ENCODE measurements around the gene SLC25A23. TPM values are rescaled to one million over a fixed set of nuclear protein-coding genes. Genes with fewer than 3 reads are reported as not detected.

The SLC25A23 gene
- total and polyA plus RNA-seq, 12 donors, result 53.4 to 126 (median 94.6) TPM

DNA sequence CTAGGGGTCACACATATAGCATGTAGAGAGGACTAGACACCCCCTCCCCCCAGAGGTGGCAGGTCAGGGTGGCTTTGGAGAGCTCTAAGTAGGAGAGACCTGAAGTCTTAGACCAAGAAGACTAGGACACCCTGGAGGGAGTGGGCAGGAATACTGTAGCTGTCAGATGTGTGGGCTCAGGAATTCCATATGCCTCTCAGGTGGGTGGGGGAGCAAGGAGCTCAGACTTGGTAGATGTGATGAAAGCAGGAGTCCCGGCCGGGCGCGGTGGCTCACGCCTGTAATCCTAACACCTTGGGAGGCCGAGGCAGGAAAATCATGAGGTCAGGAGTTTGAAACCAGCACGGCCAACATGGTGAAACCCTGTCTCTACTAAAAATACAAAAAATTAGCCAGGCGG, 6.1 kb upstream of the SLC25A23 start:
- no peak for ATAC-seq
- TF ChIP-seq, protein P1, sequence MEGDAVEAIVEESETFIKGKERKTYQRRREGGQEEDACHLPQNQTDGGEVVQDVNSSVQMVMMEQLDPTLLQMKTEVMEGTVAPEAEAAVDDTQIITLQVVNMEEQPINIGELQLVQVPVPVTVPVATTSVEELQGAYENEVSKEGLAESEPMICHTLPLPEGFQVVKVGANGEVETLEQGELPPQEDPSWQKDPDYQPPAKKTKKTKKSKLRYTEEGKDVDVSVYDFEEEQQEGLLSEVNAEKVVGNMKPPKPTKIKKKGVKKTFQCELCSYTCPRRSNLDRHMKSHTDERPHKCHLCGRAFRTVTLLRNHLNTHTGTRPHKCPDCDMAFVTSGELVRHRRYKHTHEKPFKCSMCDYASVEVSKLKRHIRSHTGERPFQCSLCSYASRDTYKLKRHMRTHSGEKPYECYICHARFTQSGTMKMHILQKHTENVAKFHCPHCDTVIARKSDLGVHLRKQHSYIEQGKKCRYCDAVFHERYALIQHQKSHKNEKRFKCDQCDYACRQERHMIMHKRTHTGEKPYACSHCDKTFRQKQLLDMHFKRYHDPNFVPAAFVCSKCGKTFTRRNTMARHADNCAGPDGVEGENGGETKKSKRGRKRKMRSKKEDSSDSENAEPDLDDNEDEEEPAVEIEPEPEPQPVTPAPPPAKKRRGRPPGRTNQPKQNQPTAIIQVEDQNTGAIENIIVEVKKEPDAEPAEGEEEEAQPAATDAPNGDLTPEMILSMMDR (IDR thresholded peaks at IDR 0.05), result no peak
- Histone ChIP-seq H3K27me3 (peaks cover 7 to 54% (median 38%) of the 10 kb centered on the region in 7 donors), H3K4me3 (no peak overlapping the region), H3K4me1 (peaks cover 0 to 8% (median 2%) of the 10 kb centered on the region in 9 donors), H3K36me3 (peaks cover 0 to 5% (median 0%) of the 10 kb centered on the region in 9 donors), H3K9me3 (no peaks in the 10 kb centered on the region), H3K27ac (no peak overlapping the region)
- WGBS, 2 donors, result 85 to 90% methylated on average over 8 of the region's 8 CpGs
- DNase-seq, result no peak
- intact Hi-C loops (cut with DNase I), result no loop called here

DNA sequence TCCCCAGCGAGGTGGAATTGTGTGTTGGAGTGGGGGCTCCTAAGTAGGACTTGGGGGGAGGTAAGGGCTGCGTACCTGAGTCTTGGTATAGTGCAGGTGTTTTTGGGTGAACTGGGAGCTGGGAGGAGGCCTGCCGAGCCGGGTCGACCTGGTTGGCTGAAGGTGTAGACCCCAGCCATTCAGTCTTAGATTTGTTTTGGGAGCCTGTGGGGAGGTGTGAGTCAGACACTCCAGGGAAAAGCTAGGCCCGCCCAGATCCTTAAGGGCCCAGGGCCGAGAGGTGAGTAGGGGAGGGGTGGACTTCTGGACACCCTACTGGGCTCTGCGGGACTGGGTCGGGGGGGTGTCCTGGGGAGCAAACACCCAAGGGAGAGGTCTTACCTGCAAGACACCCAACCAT, 5.4 kb upstream of the SLC25A23 start:
- Histone ChIP-seq H3K4me1 (peaks cover 0 to 15% (median 4%) of the 10 kb centered on the region in 9 donors), H3K36me3 (peaks cover 0 to 5% (median 0%) of the 10 kb centered on the region in 9 donors), H3K27ac (no peak overlapping the region), H3K4me3 (no peak overlapping the region), H3K27me3 (peaks cover 7 to 54% (median 38%) of the 10 kb centered on the region in 7 donors), H3K9me3 (no peaks in the 10 kb centered on the region)
- no peak for ATAC-seq
- WGBS, 2 donors, result 40 to 52% methylated on average over 9 of the region's 9 CpGs
- TF ChIP-seq, protein P1 (IDR thresholded peaks at IDR 0.05), result no peak
- intact Hi-C loops (cut with DNase I), result no loop called here
- no peak for DNase-seq

DNA sequence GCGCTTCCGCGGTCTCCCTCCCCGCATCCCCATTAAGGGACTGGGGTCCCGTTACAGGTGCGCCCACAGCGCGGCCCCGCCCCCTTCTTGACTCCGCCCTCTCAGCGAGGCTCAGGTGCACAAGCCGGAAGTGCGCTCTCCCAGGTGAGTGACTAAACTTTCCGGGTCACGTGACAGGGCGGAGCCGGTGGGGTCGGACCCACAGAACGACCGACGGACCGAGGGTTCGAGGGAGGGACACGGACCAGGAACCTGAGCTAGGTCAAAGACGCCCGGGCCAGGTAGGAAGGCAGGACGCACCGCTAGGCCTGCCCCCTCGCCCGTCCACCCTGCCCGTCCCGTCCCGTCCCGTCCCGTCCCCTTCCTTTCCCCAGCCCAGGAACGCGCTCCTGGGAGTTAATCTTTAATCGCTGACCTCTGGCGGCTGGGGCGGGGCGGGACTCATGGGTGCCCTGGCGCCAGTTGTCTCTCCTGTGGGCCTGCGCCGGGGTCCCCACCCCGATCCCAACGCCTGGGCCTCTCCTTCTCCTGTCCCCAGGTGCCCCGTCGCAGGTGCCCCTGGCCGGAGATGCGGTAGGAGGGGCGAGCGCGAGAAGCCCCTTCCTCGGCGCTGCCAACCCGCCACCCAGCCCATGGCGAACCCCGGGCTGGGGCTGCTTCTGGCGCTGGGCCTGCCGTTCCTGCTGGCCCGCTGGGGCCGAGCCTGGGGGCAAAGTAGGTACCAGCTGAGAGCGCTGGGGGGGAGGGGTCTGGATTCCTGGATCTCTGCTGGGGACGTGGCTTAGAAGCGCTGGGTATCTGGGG, 4.7 kb upstream of the SLC25A23 start, which contains the start of gene CRB3:
TSS of gene CRB3 (plus strand) at position 202 of the 804 bp plus-strand sequence. CDS start at position 633, 431 bp downstream.
- H3K4me3 ChIP-seq, result peak within 1 kb of the TSS in 1 of 10 donors; percentile 10
- H3K4me1 ChIP-seq, result peaks cover 0 to 20% (median 5%) of the 10 kb centered on the region in 9 donors

More for the DNA sequence above, 4.7 kb upstream of the SLC25A23 start, which contains the start of gene CRB3:
- WGBS, 2 donors, result 3 to 4% methylated on average over 56 to 65 of the region's 65 CpGs
- Histone ChIP-seq H3K9me3 (no peaks in the 10 kb centered on the region), H3K36me3 (peaks cover 0 to 5% (median 0%) of the 10 kb centered on the region in 9 donors), H3K27me3 (peaks cover 7 to 54% (median 38%) of the 10 kb centered on the region in 7 donors), H3K27ac (no peak within 1 kb of the TSS)
- intact Hi-C loops (cut with DNase I), result no loop called here
- no peak for DNase-seq
- TF ChIP-seq, protein P1 (IDR thresholded peaks at IDR 0.05), result no peak
- no peak for ATAC-seq

Data from heart right ventricle (tissue), 16 donors.